WTC11 (cell line): ENCODE results near the gene GDF7. TPM values are rescaled to one million over a fixed set of nuclear protein-coding genes. Genes with fewer than 3 reads are reported as not detected.

Experiments used
- ATAC-seq: fragments of 200-7000 bp; cut with Tn5 transposase; 2 replicates; pipeline ENCODE4 v1.10.0; 2021; ENCODE audit warnings: mild to moderate bottlenecking, moderate library complexity
- CTCF ChIA-PET: fragments of 300-600 bp; sonication (Branson Sonifier 250); formaldehyde crosslinking; loops from one replicate; lab custom pipeline; 2021; ENCODE audit warnings: antibody characterized with exemption; lab: Charles Lee
- POLR2A ChIA-PET: fragments of 350-600 bp; sonication (Branson Sonifier 250); formaldehyde crosslinking; loops from one replicate; lab custom pipeline; 2021; ENCODE audit warnings: antibody characterized with exemption; lab: Charles Lee
- DNase-seq: peaks from one replicate; pipeline ENCODE4 v3.0.0; 2021; ENCODE audit warnings: low spot score
- H3K27ac Mint-ChIP-seq: 2 replicates; pipeline ENCODE4 v1.8.0; 2021; ENCODE audit warnings: mixed read lengths
- H3K27me3 Mint-ChIP-seq: 2 replicates; pipeline ENCODE4 v1.8.0; 2021; ENCODE audit warnings: low read depth, mild to moderate bottlenecking, moderate library complexity, mixed read lengths
- H3K36me3 Mint-ChIP-seq: 2 replicates; pipeline ENCODE4 v1.8.0; 2021; ENCODE audit warnings: mixed read lengths
- H3K4me1 Mint-ChIP-seq: 2 replicates; pipeline ENCODE4 v1.8.0; 2022; ENCODE audit warnings: mixed read lengths
- H3K4me3 Mint-ChIP-seq: 2 replicates; pipeline ENCODE4 v1.8.0; 2021; ENCODE audit warnings: mild to moderate bottlenecking, moderate library complexity, mixed read lengths
- H3K9me3 Mint-ChIP-seq: 2 replicates; pipeline ENCODE4 v1.8.0; 2021; ENCODE audit warnings: mixed read lengths
- AFF4 ChIP-seq: sonication (generic); formaldehyde crosslinking; IDR thresholded peaks from 2 replicates; pipeline ENCODE4 v1.8.1; 2023; ENCODE audit warnings: mild to moderate bottlenecking, missing genetic modification reagents, borderline replicate concordance
- ATF6 ChIP-seq: sonication (generic); formaldehyde crosslinking; IDR thresholded peaks from 2 replicates; pipeline ENCODE4 v1.8.1; 2023; ENCODE audit warnings: mild to moderate bottlenecking, missing genetic modification reagents
- ELF4 ChIP-seq: sonication (generic); formaldehyde crosslinking; IDR thresholded peaks from 2 replicates; pipeline ENCODE4 v1.8.1; 2022; ENCODE audit warnings: low read depth, mild to moderate bottlenecking, moderate library complexity, missing genetic modification reagents
- ERG ChIP-seq: fragments of 250-450 bp; sonication (Bioruptor Pico); IDR thresholded peaks from 2 replicates; pipeline ENCODE4 v1.8.0; 2021; ENCODE audit warnings: mild to moderate bottlenecking
- GABPB1 ChIP-seq: sonication (generic); formaldehyde crosslinking; IDR thresholded peaks from 2 replicates; pipeline ENCODE4 v1.8.1; 2023; ENCODE audit warnings: mild to moderate bottlenecking, missing genetic modification reagents
- HMGXB4 ChIP-seq: sonication (generic); formaldehyde crosslinking; IDR thresholded peaks from 2 replicates; pipeline ENCODE4 v1.8.1; 2023; ENCODE audit warnings: mild to moderate bottlenecking, moderate library complexity, missing genetic modification reagents
- IRF1 ChIP-seq: sonication (generic); formaldehyde crosslinking; IDR thresholded peaks from 2 replicates; pipeline ENCODE4 v1.8.0; 2023; ENCODE audit warnings: missing genetic modification reagents
- KAT7 ChIP-seq: sonication (generic); formaldehyde crosslinking; IDR thresholded peaks from 2 replicates; pipeline ENCODE4 v1.8.1; 2023; ENCODE audit warnings: missing genetic modification reagents, mild to moderate bottlenecking, borderline replicate concordance
- MYBL2 ChIP-seq: sonication (generic); formaldehyde crosslinking; IDR thresholded peaks from 2 replicates; pipeline ENCODE4 v1.8.1; 2023; ENCODE audit warnings: mild to moderate bottlenecking, moderate library complexity, missing genetic modification reagents
- NFE2L1 ChIP-seq: sonication (generic); formaldehyde crosslinking; IDR thresholded peaks from 2 replicates; pipeline ENCODE4 v1.8.1; 2023; ENCODE audit warnings: missing genetic modification reagents
- NR1H2 ChIP-seq: sonication (generic); formaldehyde crosslinking; IDR thresholded peaks from 2 replicates; pipeline ENCODE4 v1.9.0; 2021; ENCODE audit warnings: mild to moderate bottlenecking, moderate library complexity, missing genetic modification reagents
- OVOL2 ChIP-seq: fragments of 250-450 bp; sonication (Bioruptor Pico); IDR thresholded peaks from 2 replicates; pipeline ENCODE4 v1.9.0; 2021; ENCODE audit warnings: mild to moderate bottlenecking, borderline replicate concordance
- PRRX2 ChIP-seq: fragments of 250-450 bp; sonication (Bioruptor Pico); IDR thresholded peaks from 2 replicates; pipeline ENCODE4 v1.8.0; 2021; ENCODE audit warnings: mild to moderate bottlenecking
- RELA ChIP-seq: sonication (generic); formaldehyde crosslinking; IDR thresholded peaks from 2 replicates; pipeline ENCODE4 v1.8.1; 2022; ENCODE audit warnings: missing genetic modification reagents, mild to moderate bottlenecking, borderline replicate concordance
- TCF7 ChIP-seq: sonication (generic); formaldehyde crosslinking; IDR thresholded peaks from 2 replicates; pipeline ENCODE4 v1.8.0; 2022; ENCODE audit warnings: mild to moderate bottlenecking, low read depth, missing genetic modification reagents, moderate library complexity
- TP53 ChIP-seq: sonication (generic); formaldehyde crosslinking; IDR thresholded peaks from 2 replicates; pipeline ENCODE4 v1.8.1; 2023; ENCODE audit warnings: mild to moderate bottlenecking, missing genetic modification reagents
- USF2 ChIP-seq: sonication (generic); formaldehyde crosslinking; IDR thresholded peaks from 2 replicates; pipeline ENCODE4 v1.8.1; 2023; ENCODE audit warnings: mild to moderate bottlenecking, missing genetic modification reagents, moderate library complexity
- ZNF138 ChIP-seq: sonication (generic); formaldehyde crosslinking; conservative IDR thresholded peaks from 2 replicates; pipeline ENCODE4 v1.8.1; 2022; ENCODE audit warnings: mild to moderate bottlenecking, moderate library complexity, missing genetic modification reagents
- ZNF532 ChIP-seq: fragments of 250-450 bp; sonication (Bioruptor Pico); IDR thresholded peaks from 2 replicates; pipeline ENCODE4 v1.9.0; 2021; ENCODE audit warnings: mild to moderate bottlenecking, borderline replicate concordance
- total RNA-seq: library from RNA; stranded (reverse); gene quantifications from 3 replicates; pipeline ENCODE4 v1.2.3, GENCODE V29; 2021

GDF7 gene
- total RNA-seq, 1 experiment from 2014 or later, result 0.55 TPM

- TF ChIP-seq NR1H2 (CRISPR knock-in tag) (no peak), KAT7 (CRISPR knock-in tag) (no peak), NFE2L1 (CRISPR knock-in tag) (no peak), ERG (CRISPR knock-in tag) (no peak), GABPB1 (no peak), ELF4 (no peak), AFF4 (no peak), RELA (CRISPR knock-in tag) (no peak), OVOL2 (CRISPR knock-in tag) (no peak), ZNF138 (CRISPR knock-in tag) (no peak), ATF6 (CRISPR knock-in tag) (no peak), MYBL2 (CRISPR knock-in tag) (no peak), HMGXB4 (CRISPR knock-in tag) (no peak), IRF1 (CRISPR knock-in tag) (no peak), PRRX2 (CRISPR knock-in tag) (no peak), ZNF532 (CRISPR knock-in tag) (no peak), TCF7 (no peak), USF2 (CRISPR knock-in tag) (no peak), TP53 (CRISPR knock-in tag) (no peak)
- Mint-ChIP-seq H3K36me3 (no peaks in the 10 kb centered on the region), H3K4me3 (no peak overlapping the region), H3K9me3 (no peaks in the 10 kb centered on the region), H3K27me3 (no peaks in the 10 kb centered on the region), H3K27ac (no peak overlapping the region), H3K4me1 (no peaks in the 10 kb centered on the region; the same call in 1 of the 2 replicates)
- ChIA-PET CTCF (no interaction called here), POLR2A (no interaction called here)
- ATAC-seq, result no peak
- no peak for DNase-seq
Observed at GRCh38 chr2:20726913-20727312, 60.0 kb downstream of the GDF7 start.
